SU-DHL-6 (cell line): ENCODE measurements around the gene CCDC187.

Source experiments
- H2AFZ ChIP-seq: fragments of 200-600 bp; sonication (generic); 2 replicates; pipeline ENCODE4 v1.6.1; 2014; ENCODE audit warnings: low read depth, mild to moderate bottlenecking, moderate library complexity, mixed read lengths, antibody characterized with exemption, low read length; ENCODE audit not compliant: severe bottlenecking
- H3F3A ChIP-seq: fragments of 200-600 bp; shearing (Covaris generic); 2 replicates; pipeline ENCODE4 v1.6.0; 2016; ENCODE audit warnings: antibody characterized with exemption, mild to moderate bottlenecking; ENCODE audit not compliant: insufficient read depth
- H3K27ac ChIP-seq: fragments of 200-600 bp; sonication (generic); 2 replicates; pipeline ENCODE4 v1.5.1; 2016; ENCODE audit warnings: low read depth, mild to moderate bottlenecking, low read length, moderate library complexity, mixed read lengths
- H3K27me3 ChIP-seq: fragments of 200-600 bp; sonication (generic), shearing (Covaris generic); 2 replicates; pipeline ENCODE4 v1.6.0; 2014; ENCODE audit warnings: mild to moderate bottlenecking, low read length
- H3K36me3 ChIP-seq: fragments of 200-600 bp; sonication (generic); 2 replicates; pipeline ENCODE4 v1.6.1; 2014; ENCODE audit warnings: mild to moderate bottlenecking, low read length, mixed read lengths
- H3K4me2 ChIP-seq: fragments of 300-600, 200-600 bp; shearing (Covaris generic), sonication (generic); 2 replicates; pipeline ENCODE4 v1.6.0; 2014; ENCODE audit warnings: low read length, low read depth, mild to moderate bottlenecking; ENCODE audit not compliant: poor library complexity, severe bottlenecking
- H3K4me3 ChIP-seq: fragments of 200-600 bp; sonication (generic); 2 replicates; pipeline ENCODE4 v1.5.1; 2014; ENCODE audit warnings: antibody characterized with exemption, low read length, mild to moderate bottlenecking, mixed read lengths; ENCODE audit not compliant: insufficient read depth, poor library complexity, severe bottlenecking
- H3K79me2 ChIP-seq: fragments of 200-600 bp; sonication (generic); 2 replicates; pipeline ENCODE4 v1.6.1; 2014; ENCODE audit warnings: mild to moderate bottlenecking, low read length, moderate library complexity; ENCODE audit not compliant: insufficient read depth
- H3K9ac ChIP-seq: fragments of 200-600 bp; sonication (generic); 2 replicates; pipeline ENCODE4 v1.7.0; 2014; ENCODE audit warnings: mild to moderate bottlenecking, low read length
- H3K9me2 ChIP-seq: fragments of 200-600 bp; sonication (generic); replicated peaks from 2 replicates; pipeline ENCODE4 v1.6.1; 2014; ENCODE audit warnings: low read length; ENCODE audit not compliant: insufficient read depth
- H3K9me3 ChIP-seq: fragments of 200-600 bp; sonication (generic); 2 replicates; pipeline ENCODE4 v1.6.1; 2014; ENCODE audit warnings: low read length, mixed read lengths; ENCODE audit not compliant: insufficient read depth
- H4K20me1 ChIP-seq: fragments of 200-600 bp; sonication (generic); 2 replicates; pipeline ENCODE4 v1.6.1; 2014; ENCODE audit warnings: low read depth, mild to moderate bottlenecking, antibody characterized with exemption, low read length, moderate library complexity, mixed read lengths
- EZH2phosphoT487 ChIP-seq: fragments of 200-600 bp; sonication (generic), shearing (Covaris generic); conservative IDR thresholded peaks from 2 replicates; pipeline ENCODE4 v1.6.1; 2018; ENCODE audit warnings: mild to moderate bottlenecking, antibody characterized with exemption, low read length, moderate library complexity, mixed read lengths
- TF ChIP-seq, protein P1 (sequence below): fragments of 200-600 bp; sonication (generic); IDR thresholded peaks from one replicate; pipeline ENCODE4 v1.5.1; 2017; ENCODE audit warnings: antibody characterized with exemption, mild to moderate bottlenecking, low read length, moderate library complexity; ENCODE audit not compliant: insufficient read depth, poor library complexity, severe bottlenecking

The CCDC187 gene

DNA sequence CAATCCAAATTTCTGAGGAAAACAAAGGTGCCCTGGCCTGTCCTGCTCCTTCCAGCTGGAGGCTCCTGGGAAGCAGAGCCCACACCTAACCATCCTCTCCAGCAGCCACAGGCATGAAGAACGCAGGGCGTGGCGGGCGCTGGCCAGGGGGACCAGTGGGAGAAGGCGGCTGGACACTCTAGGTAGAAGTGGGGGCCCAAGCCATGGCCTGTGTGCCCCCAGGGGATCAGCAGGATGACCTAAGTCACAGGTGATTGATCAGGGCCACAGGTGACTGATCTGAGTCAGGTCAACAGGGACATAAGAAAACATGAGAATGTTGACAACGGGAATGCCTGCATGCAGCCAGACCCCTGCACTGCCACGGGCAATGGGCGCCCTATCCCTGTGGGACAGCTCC, 61.6 kb downstream of the CCDC187 start:
- Histone ChIP-seq H3K36me3 (no peaks in the 10 kb centered on the region), H3K9me3 (no peaks in the 10 kb centered on the region), H3K27ac (peak overlapping the region; percentile 87), H3K27me3 (no peaks in the 10 kb centered on the region), H3K4me2 (peak overlapping the region; percentile 94), H4K20me1 (no peaks in the 10 kb centered on the region), H3F3A (peaks cover 30% of the 10 kb centered on the region), H3K4me3 (no peak overlapping the region), H2AFZ (no peak overlapping the region), H3K9me2 (no peaks in the 10 kb centered on the region), H3K79me2 (peaks cover 79% of the 10 kb centered on the region), H3K9ac (peak overlapping the region; percentile 70)
- TF ChIP-seq, protein P1, sequence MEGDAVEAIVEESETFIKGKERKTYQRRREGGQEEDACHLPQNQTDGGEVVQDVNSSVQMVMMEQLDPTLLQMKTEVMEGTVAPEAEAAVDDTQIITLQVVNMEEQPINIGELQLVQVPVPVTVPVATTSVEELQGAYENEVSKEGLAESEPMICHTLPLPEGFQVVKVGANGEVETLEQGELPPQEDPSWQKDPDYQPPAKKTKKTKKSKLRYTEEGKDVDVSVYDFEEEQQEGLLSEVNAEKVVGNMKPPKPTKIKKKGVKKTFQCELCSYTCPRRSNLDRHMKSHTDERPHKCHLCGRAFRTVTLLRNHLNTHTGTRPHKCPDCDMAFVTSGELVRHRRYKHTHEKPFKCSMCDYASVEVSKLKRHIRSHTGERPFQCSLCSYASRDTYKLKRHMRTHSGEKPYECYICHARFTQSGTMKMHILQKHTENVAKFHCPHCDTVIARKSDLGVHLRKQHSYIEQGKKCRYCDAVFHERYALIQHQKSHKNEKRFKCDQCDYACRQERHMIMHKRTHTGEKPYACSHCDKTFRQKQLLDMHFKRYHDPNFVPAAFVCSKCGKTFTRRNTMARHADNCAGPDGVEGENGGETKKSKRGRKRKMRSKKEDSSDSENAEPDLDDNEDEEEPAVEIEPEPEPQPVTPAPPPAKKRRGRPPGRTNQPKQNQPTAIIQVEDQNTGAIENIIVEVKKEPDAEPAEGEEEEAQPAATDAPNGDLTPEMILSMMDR: no peak
- TF ChIP-seq EZH2phosphoT487: no peak

DNA sequence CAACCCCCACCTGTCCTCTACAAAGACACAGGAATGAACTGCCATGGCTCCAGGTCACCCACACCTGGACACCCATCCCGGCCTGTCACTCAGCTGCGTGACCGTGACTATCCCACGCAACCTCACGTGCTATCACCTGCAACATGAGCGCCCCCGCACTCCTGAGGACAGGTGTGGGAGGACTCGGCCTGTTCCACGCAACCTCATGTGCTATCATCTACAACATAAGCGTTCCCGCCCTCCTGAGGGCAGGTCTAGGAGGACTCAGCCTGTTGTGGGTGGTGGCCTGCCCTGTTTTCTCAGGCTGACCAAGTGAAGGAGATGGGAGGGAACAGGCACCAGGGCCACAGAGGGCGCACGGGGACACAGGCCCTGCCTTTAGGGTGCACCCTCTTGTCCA, 62.4 kb downstream of the CCDC187 start:
- no peak overlapping the region for H2AFZ ChIP-seq
- H3K27ac ChIP-seq: peak overlapping the region; percentile 87; the same call in 1 of the 2 replicates
- H3K79me2 ChIP-seq: peaks cover 83% of the 10 kb centered on the region
- H3K9me3 ChIP-seq: no peaks in the 10 kb centered on the region
- H3K9ac ChIP-seq: no peak overlapping the region
- H3K27me3 ChIP-seq: no peaks in the 10 kb centered on the region
- H4K20me1 ChIP-seq: no peaks in the 10 kb centered on the region
- no peaks in the 10 kb centered on the region for H3K36me3 ChIP-seq
- no peaks in the 10 kb centered on the region for H3K9me2 ChIP-seq
- no peak overlapping the region for H3K4me2 ChIP-seq
- no peak for TF ChIP-seq EZH2phosphoT487
- TF ChIP-seq, protein P1: no peak
- no peak overlapping the region for H3K4me3 ChIP-seq
- peaks cover 30% of the 10 kb centered on the region for H3F3A ChIP-seq

DNA sequence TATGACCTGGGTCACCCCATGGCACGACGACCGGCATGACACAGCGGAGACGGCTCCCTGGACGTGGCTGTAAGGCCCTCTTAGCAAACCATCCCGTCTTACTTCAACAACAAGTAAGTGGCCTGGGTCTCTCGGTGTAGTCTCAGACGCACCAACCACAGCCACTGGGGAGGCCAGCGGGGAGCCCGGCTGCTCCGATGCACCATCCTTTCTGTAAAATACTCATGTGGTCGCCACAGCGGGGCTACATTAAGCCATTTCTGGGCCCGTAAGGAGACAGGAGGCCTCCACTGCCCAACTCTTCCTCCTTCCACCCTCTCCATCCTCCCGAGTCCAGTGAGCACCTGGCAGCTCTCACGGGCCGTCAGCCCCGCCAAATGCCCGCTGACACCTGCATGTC, 63.0 kb downstream of the CCDC187 start:
- H3K27ac ChIP-seq: peak overlapping the region; percentile 87
- H3K9ac ChIP-seq: no peak overlapping the region
- peaks cover 25% of the 10 kb centered on the region for H3F3A ChIP-seq
- H3K4me2 ChIP-seq: peak overlapping the region; percentile 59
- no peak overlapping the region for H2AFZ ChIP-seq
- no peaks in the 10 kb centered on the region for H3K36me3 ChIP-seq
- no peaks in the 10 kb centered on the region for H3K9me2 ChIP-seq
- no peaks in the 10 kb centered on the region for H3K27me3 ChIP-seq
- H3K9me3 ChIP-seq: no peaks in the 10 kb centered on the region
- TF ChIP-seq, protein P1: no peak
- TF ChIP-seq EZH2phosphoT487: no peak
- H3K79me2 ChIP-seq: peaks cover 88% of the 10 kb centered on the region
- no peak overlapping the region for H3K4me3 ChIP-seq
- H4K20me1 ChIP-seq: no peaks in the 10 kb centered on the region
